ENCODE measurements around the gene PGS1.

PGS1 gene

DNA sequence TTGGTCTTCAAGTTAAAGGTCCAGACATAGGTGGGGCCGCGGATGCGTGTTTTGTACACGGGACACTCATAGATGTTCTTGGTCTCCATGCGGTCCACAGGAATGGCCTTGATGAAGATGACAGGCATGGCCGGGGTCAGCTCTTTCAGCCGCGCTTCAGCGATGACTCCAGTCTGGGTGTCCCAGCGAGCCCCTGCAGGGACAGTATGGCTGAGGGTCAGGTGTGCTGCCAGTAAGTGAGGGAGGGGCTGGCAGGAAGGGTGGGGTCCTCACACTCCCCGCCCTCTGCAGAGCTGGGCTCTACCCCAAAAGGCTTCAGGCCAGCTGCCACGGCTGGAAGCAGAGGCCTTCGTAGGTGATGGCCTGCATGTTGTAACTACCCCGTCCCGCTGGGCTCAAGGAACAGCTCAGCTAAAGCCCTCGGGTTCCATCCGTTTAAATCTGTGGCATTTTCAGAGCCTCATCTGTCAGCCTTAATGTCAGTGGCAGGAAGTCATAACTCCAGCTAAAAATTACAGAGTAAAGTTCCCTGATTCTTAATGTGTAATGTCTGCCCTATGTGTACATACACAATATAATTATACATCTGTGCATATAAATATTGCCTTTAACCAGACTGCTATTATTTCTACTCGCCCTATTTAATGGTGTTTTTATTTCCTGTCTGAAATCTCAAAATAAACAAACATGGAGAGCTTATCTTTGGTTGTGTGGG, 45.7 kb downstream of the PGS1 start:
- Histone ChIP-seq H3K27ac (no peak overlapping the region), H3K4me1 (peaks cover 0 to 5% (median 0%) of the 10 kb centered on the region in 4 donors), H3K36me3 (peaks cover 35 to 94% (median 76%) of the 10 kb centered on the region in 3 donors), H3K4me3 (no peak overlapping the region), H3K9me3 (no peaks in the 10 kb centered on the region), H3K27me3 (no peaks in the 10 kb centered on the region)
- TF ChIP-seq, protein P1, sequence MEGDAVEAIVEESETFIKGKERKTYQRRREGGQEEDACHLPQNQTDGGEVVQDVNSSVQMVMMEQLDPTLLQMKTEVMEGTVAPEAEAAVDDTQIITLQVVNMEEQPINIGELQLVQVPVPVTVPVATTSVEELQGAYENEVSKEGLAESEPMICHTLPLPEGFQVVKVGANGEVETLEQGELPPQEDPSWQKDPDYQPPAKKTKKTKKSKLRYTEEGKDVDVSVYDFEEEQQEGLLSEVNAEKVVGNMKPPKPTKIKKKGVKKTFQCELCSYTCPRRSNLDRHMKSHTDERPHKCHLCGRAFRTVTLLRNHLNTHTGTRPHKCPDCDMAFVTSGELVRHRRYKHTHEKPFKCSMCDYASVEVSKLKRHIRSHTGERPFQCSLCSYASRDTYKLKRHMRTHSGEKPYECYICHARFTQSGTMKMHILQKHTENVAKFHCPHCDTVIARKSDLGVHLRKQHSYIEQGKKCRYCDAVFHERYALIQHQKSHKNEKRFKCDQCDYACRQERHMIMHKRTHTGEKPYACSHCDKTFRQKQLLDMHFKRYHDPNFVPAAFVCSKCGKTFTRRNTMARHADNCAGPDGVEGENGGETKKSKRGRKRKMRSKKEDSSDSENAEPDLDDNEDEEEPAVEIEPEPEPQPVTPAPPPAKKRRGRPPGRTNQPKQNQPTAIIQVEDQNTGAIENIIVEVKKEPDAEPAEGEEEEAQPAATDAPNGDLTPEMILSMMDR (IDR thresholded peaks at IDR 0.05): no peak
- intact Hi-C loops (cut with DNase I; ENCODE audit: low total_unique reads): loop anchor here (10.0 kb wide), 1 partner anchor 169 kb away; no protein-coding TSS in a partner anchor
- DNase-seq: no peak

DNA sequence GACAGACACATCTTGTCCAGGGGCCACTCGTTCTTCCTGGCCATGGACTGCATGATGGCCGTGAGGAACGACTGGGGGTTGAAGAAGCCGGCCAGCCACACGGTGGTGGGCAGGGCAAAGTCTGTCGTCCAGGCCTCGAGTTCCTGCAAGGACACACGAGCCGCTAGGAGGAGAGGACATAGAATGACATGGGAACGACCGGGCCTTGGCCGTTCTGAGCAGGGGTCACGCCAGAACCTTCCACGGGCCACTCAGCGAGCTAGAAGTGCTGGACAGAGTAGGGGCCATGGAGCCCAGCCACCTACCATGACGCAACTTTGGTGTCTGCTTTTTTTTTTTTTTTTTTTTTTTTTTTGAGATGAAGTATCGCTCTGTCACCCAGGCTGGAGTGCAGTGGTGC, 47.0 kb downstream of the PGS1 start:
- Histone ChIP-seq H3K4me1 (peaks cover 0 to 5% (median 0%) of the 10 kb centered on the region in 4 donors), H3K9me3 (no peaks in the 10 kb centered on the region), H3K27me3 (no peaks in the 10 kb centered on the region), H3K36me3 (peaks cover 34 to 90% (median 74%) of the 10 kb centered on the region in 3 donors), H3K27ac (no peak overlapping the region), H3K4me3 (no peak overlapping the region)
- DNase-seq: no peak
- intact Hi-C loops (cut with DNase I; ENCODE audit: low total_unique reads): loop anchor here (10.0 kb wide), 1 partner anchor 171 kb away; no protein-coding TSS in a partner anchor
- TF ChIP-seq, protein P1 (IDR thresholded peaks at IDR 0.05): no peak

- Histone ChIP-seq H3K4me1 (peaks cover 0 to 4% (median 0%) of the 10 kb centered on the region in 4 donors), H3K27me3 (no peaks in the 10 kb centered on the region), H3K36me3 (peaks cover 34 to 84% (median 67%) of the 10 kb centered on the region in 3 donors), H3K4me3 (no peak overlapping the region), H3K9me3 (no peaks in the 10 kb centered on the region), H3K27ac (no peak overlapping the region)
- intact Hi-C loops (cut with DNase I; ENCODE audit: low total_unique reads): loop anchor here (10.0 kb wide), 1 partner anchor 172 kb away; no protein-coding TSS in a partner anchor
- DNase-seq: no peak
- TF ChIP-seq, protein P1 (IDR thresholded peaks at IDR 0.05): no peak
These were observed 47.9 kb downstream of the PGS1 start for GRCh38 chr17:78426293-78426879.

- Histone ChIP-seq H3K27ac (no peak overlapping the region), H3K4me3 (no peak overlapping the region), H3K9me3 (no peaks in the 10 kb centered on the region), H3K36me3 (peaks cover 34 to 77% (median 62%) of the 10 kb centered on the region in 3 donors), H3K4me1 (peaks cover 0 to 3% (median under 1%) of the 10 kb centered on the region in 4 donors), H3K27me3 (no peaks in the 10 kb centered on the region)
- TF ChIP-seq, protein P1 (IDR thresholded peaks at IDR 0.05): no peak
- no peak for DNase-seq
- intact Hi-C loops (cut with DNase I; ENCODE audit: low total_unique reads): loop anchor here (10.0 kb wide), 1 partner anchor 172 kb away; no protein-coding TSS in a partner anchor
These were observed 48.7 kb downstream of the PGS1 start for GRCh38 chr17:78427140-78427539.

DNA sequence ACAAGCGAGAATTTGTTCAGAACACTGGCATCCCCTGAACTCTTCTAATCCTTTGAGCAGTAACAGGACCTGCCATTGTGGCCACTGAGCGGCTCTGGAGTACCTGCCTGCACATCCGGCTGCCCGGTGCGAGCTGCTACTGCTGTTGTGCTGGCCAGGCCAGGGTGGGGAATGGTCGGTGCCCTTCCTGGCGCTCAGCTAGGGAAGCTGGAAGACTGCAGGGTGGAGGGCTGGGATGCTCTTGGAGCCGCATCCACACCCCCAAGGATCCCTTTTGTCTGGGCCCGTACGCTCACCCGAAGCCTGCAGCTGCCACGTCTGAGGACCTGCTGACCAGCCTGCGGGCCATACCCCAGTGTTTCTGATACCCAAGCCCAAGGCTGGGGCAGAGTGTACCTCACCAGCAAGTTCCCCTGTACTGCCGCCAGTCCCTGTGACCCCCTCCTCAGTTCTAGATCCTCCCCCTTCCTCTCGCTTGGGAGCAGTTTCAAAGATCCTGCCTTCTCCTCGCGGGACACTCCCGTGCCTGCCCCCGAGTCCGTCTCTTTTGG, 49.7 kb downstream of the PGS1 start:
- peaks cover 0 to 9% (median 3%) of the 10 kb centered on the region in 4 donors for H3K4me1 ChIP-seq
- peaks cover 0 to 2% of the 10 kb centered on the region in 2 donors for H3K27me3 ChIP-seq
- TF ChIP-seq, protein P1 (IDR thresholded peaks at IDR 0.05): no peak
- H3K4me3 ChIP-seq: no peak overlapping the region
- no peak for DNase-seq
- H3K27ac ChIP-seq: no peak overlapping the region
- no peaks in the 10 kb centered on the region for H3K9me3 ChIP-seq
- H3K36me3 ChIP-seq: peaks cover 34 to 68% (median 59%) of the 10 kb centered on the region in 3 donors
- intact Hi-C loops (cut with DNase I; ENCODE audit: low total_unique reads): loop anchor here (10.0 kb wide), 1 partner anchor 173 kb away; no protein-coding TSS in a partner anchor
